T-helper 2 cell treated with Interferon-gamma antibody and Interleukin-4, amounts not matched to agents 5 μg/mL and 100 μg/mL, for 36 hours (primary cell): ENCODE results near the gene EGFR.

Source experiments
- DNase-seq: peaks from one replicate; pipeline ENCODE4 v3.0.0; 2021; ENCODE audit warnings: low spot score
- H3K27ac Mint-ChIP-seq: one replicate; pipeline ENCODE4 v1.8.0; 2021; ENCODE audit warnings: mild to moderate bottlenecking, mixed read lengths
- H3K27me3 Mint-ChIP-seq: one replicate; pipeline ENCODE4 v1.8.0; 2021; ENCODE audit warnings: low read depth, mixed read lengths
- H3K36me3 Mint-ChIP-seq: one replicate; pipeline ENCODE4 v1.8.0; 2021; ENCODE audit warnings: low read depth, mixed read lengths
- H3K4me1 Mint-ChIP-seq: one replicate; pipeline ENCODE4 v1.8.0; 2021; ENCODE audit warnings: low read depth, mixed read lengths
- H3K4me3 Mint-ChIP-seq: one replicate; pipeline ENCODE4 v1.8.0; 2022; ENCODE audit warnings: mild to moderate bottlenecking, moderate library complexity, mixed read lengths
- H3K9me3 Mint-ChIP-seq: one replicate; pipeline ENCODE4 v1.8.0; 2021; ENCODE audit warnings: mixed read lengths

The EGFR gene

GRCh38 chr7:55020466-55020871 lies 1.7 kb downstream of the EGFR start:
- H3K36me3 Mint-ChIP-seq: no peaks in the 10 kb centered on the region

GRCh38 chr7:55021053-55021452 lies 2.2 kb downstream of the EGFR start:
- Mint-ChIP-seq H3K27ac (no peak overlapping the region), H3K36me3 (no peaks in the 10 kb centered on the region), H3K9me3 (no peaks in the 10 kb centered on the region), H3K4me1 (no peaks in the 10 kb centered on the region), H3K4me3 (no peak overlapping the region), H3K27me3 (peaks cover 50% of the 10 kb centered on the region)
- DNase-seq: no peak

More at GRCh38 chr7:55020466-55020871, 1.7 kb downstream of the EGFR start:
- DNase-seq: no peak
- no peaks in the 10 kb centered on the region for H3K9me3 Mint-ChIP-seq
- H3K27ac Mint-ChIP-seq: no peak overlapping the region
- H3K4me3 Mint-ChIP-seq: no peak overlapping the region
- no peaks in the 10 kb centered on the region for H3K4me1 Mint-ChIP-seq
- H3K27me3 Mint-ChIP-seq: peaks cover 56% of the 10 kb centered on the region

- H3K4me1 Mint-ChIP-seq: no peaks in the 10 kb centered on the region
- H3K27ac Mint-ChIP-seq: no peak overlapping the region
- DNase-seq: no peak
- H3K9me3 Mint-ChIP-seq: no peaks in the 10 kb centered on the region
- H3K27me3 Mint-ChIP-seq: peaks cover 40% of the 10 kb centered on the region
- no peak overlapping the region for H3K4me3 Mint-ChIP-seq
- no peaks in the 10 kb centered on the region for H3K36me3 Mint-ChIP-seq
These were observed 3.5 kb downstream of the EGFR start for GRCh38 chr7:55022002-55022985.

GRCh38 chr7:55023841-55024505 lies 5.2 kb downstream of the EGFR start:
- Mint-ChIP-seq H3K4me1 (no peaks in the 10 kb centered on the region), H3K4me3 (no peak overlapping the region), H3K27me3 (peaks cover 28% of the 10 kb centered on the region), H3K9me3 (no peaks in the 10 kb centered on the region), H3K36me3 (no peaks in the 10 kb centered on the region), H3K27ac (no peak overlapping the region)
- no peak for DNase-seq

- Mint-ChIP-seq H3K27me3 (peaks cover 30% of the 10 kb centered on the region), H3K4me1 (no peaks in the 10 kb centered on the region), H3K4me3 (no peak overlapping the region), H3K9me3 (no peaks in the 10 kb centered on the region), H3K27ac (no peak overlapping the region), H3K36me3 (no peaks in the 10 kb centered on the region)
- DNase-seq: no peak
These were observed 6.0 kb downstream of the EGFR start for GRCh38 chr7:55024776-55025175.

GRCh38 chr7:55026086-55026790 lies 7.4 kb downstream of the EGFR start:
- H3K27ac Mint-ChIP-seq: no peak overlapping the region
- no peaks in the 10 kb centered on the region for H3K4me1 Mint-ChIP-seq
- no peaks in the 10 kb centered on the region for H3K9me3 Mint-ChIP-seq

GRCh38 chr7:55026867-55027490 lies 8.2 kb downstream of the EGFR start:
- Mint-ChIP-seq H3K4me3 (no peak overlapping the region), H3K27me3 (peaks cover 16% of the 10 kb centered on the region), H3K9me3 (no peaks in the 10 kb centered on the region), H3K4me1 (no peaks in the 10 kb centered on the region), H3K27ac (no peak overlapping the region), H3K36me3 (no peaks in the 10 kb centered on the region)
- DNase-seq: no peak

More at GRCh38 chr7:55026086-55026790, 7.4 kb downstream of the EGFR start:
- DNase-seq: no peak
- no peaks in the 10 kb centered on the region for H3K36me3 Mint-ChIP-seq
- no peak overlapping the region for H3K4me3 Mint-ChIP-seq
- H3K27me3 Mint-ChIP-seq: peaks cover 23% of the 10 kb centered on the region

GRCh38 chr7:55028011-55028410 lies 9.2 kb downstream of the EGFR start:
- Mint-ChIP-seq H3K27ac (no peak overlapping the region), H3K27me3 (peaks cover 12% of the 10 kb centered on the region), H3K9me3 (no peaks in the 10 kb centered on the region), H3K4me3 (no peak overlapping the region), H3K36me3 (no peaks in the 10 kb centered on the region), H3K4me1 (no peaks in the 10 kb centered on the region)
- DNase-seq: no peak

GRCh38 chr7:55030314-55030713 lies 11.5 kb downstream of the EGFR start:
- no peaks in the 10 kb centered on the region for H3K9me3 Mint-ChIP-seq
- DNase-seq: no peak
- no peaks in the 10 kb centered on the region for H3K36me3 Mint-ChIP-seq
- no peak overlapping the region for H3K4me3 Mint-ChIP-seq
- no peak overlapping the region for H3K27ac Mint-ChIP-seq
- H3K27me3 Mint-ChIP-seq: peaks cover 6% of the 10 kb centered on the region
- no peaks in the 10 kb centered on the region for H3K4me1 Mint-ChIP-seq

- Mint-ChIP-seq H3K36me3 (no peaks in the 10 kb centered on the region), H3K27ac (no peak overlapping the region), H3K27me3 (peaks cover 6% of the 10 kb centered on the region), H3K4me3 (no peak overlapping the region), H3K4me1 (no peaks in the 10 kb centered on the region), H3K9me3 (no peaks in the 10 kb centered on the region)
- DNase-seq: no peak
These were observed 12.3 kb downstream of the EGFR start for GRCh38 chr7:55031075-55031474.

GRCh38 chr7:55032069-55032699 lies 13.4 kb downstream of the EGFR start:
- H3K27ac Mint-ChIP-seq: no peak overlapping the region
- no peak for DNase-seq
- H3K4me1 Mint-ChIP-seq: no peaks in the 10 kb centered on the region
- no peaks in the 10 kb centered on the region for H3K36me3 Mint-ChIP-seq
- no peaks in the 10 kb centered on the region for H3K9me3 Mint-ChIP-seq
- no peak overlapping the region for H3K4me3 Mint-ChIP-seq
- H3K27me3 Mint-ChIP-seq: peaks cover 6% of the 10 kb centered on the region

- no peak overlapping the region for H3K4me3 Mint-ChIP-seq
- no peak for DNase-seq
- no peaks in the 10 kb centered on the region for H3K4me1 Mint-ChIP-seq
- H3K27me3 Mint-ChIP-seq: peaks cover 6% of the 10 kb centered on the region
- H3K36me3 Mint-ChIP-seq: no peaks in the 10 kb centered on the region
- H3K9me3 Mint-ChIP-seq: no peaks in the 10 kb centered on the region
- no peak overlapping the region for H3K27ac Mint-ChIP-seq
These were observed 14.5 kb downstream of the EGFR start for GRCh38 chr7:55033236-55033846.

- peaks cover 5% of the 10 kb centered on the region for H3K27me3 Mint-ChIP-seq
- no peaks in the 10 kb centered on the region for H3K9me3 Mint-ChIP-seq
- no peaks in the 10 kb centered on the region for H3K4me1 Mint-ChIP-seq
- DNase-seq: no peak
- no peaks in the 10 kb centered on the region for H3K36me3 Mint-ChIP-seq
- no peak overlapping the region for H3K27ac Mint-ChIP-seq
- no peak overlapping the region for H3K4me3 Mint-ChIP-seq
These were observed 16.0 kb downstream of the EGFR start for GRCh38 chr7:55034776-55035175.
